ENCODE results near the gene ANGPTL5. TPM values are rescaled to one million over a fixed set of nuclear protein-coding genes. Genes with fewer than 3 reads are reported as not detected.
"Not testable (repeated sequence)": the region's sequence is repeated elsewhere in the genome, so short reads cannot be mapped to it uniquely, and the experiment has no call there.

Gene ANGPTL5
- total RNA-seq, 2 experiments from 2014 or later = not detected

DNA sequence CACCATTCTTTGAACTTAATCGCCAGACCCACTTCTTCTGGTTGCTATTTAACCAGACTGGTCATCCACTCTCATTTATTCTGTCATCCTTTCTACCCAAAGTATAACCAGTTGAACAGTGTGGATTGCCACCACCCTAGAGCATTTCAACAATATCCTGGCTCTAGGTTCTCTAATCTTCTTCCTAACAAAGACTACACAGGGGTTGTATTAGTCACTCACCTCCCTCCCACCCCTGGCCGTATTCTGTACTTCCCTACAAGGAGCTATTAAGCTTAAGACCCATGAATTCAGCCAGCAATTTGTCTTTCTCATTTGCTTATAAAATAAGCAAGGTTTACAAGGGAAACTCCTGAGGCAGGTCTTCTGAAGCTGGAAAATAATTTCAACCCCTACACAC lies 48.4 kb downstream of the ANGPTL5 start:
- ATAC-seq (ENCODE audit: low read depth) (no peak), DNase-seq (no peak)
- Mint-ChIP-seq H3K27ac (no peak overlapping the region), H3K36me3 (no peaks in the 10 kb centered on the region), H3K4me1 (no peaks in the 10 kb centered on the region), H3K27me3 (peaks cover 11% of the 10 kb centered on the region), H3K9me3 (no peaks in the 10 kb centered on the region), H3K4me3 (no peak overlapping the region)
- POLR2A ChIA-PET = no interaction called here

DNA sequence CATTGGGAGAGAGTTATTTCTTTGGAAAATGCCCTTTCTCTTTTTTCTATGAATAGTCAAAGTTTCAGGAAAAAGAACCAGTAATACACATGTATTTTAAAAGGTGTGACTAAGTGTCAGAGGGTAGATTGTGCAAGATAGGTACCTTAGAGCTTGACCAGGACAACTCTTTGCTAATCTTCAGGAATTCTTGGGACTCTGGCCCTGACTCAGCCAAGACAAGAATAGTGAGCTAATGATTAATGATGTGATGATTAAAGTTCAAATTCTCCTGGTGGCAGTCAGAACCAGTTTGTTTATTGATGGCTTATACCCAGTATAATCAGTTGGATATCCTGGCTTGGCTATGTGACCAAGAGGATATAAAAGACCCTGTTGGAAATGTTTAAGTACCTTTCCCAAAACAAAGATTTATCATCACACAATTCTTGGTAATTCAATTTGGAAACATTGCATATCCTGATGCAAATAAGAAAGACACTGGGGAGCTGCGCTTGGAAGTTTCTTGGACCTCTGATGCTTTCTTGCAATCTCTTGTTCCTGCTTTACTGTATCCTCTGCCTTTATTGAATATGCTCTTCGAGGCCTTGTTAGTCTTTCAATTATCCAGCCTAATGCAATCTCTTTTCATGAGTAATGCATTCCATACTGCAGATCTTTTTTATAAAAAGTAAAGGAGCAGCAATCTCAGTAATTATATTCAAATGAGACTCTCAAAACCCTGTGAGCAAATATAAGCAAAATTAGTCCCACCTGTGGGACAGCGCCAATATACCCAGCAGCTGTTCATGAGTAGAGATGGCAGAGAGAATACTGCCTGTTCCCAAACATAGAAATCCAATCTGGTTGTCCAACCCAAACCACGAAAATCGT lies 49.5 kb downstream of the ANGPTL5 start:
- DNase-seq = no peak
- Mint-ChIP-seq H3K36me3 (no peaks in the 10 kb centered on the region), H3K27ac (no peak overlapping the region), H3K9me3 (no peaks in the 10 kb centered on the region), H3K4me3 (no peak overlapping the region), H3K27me3 (peaks cover 11% of the 10 kb centered on the region), H3K4me1 (no peaks in the 10 kb centered on the region)
- no peak for ATAC-seq (ENCODE audit: low read depth)
- POLR2A ChIA-PET = no interaction called here

DNA sequence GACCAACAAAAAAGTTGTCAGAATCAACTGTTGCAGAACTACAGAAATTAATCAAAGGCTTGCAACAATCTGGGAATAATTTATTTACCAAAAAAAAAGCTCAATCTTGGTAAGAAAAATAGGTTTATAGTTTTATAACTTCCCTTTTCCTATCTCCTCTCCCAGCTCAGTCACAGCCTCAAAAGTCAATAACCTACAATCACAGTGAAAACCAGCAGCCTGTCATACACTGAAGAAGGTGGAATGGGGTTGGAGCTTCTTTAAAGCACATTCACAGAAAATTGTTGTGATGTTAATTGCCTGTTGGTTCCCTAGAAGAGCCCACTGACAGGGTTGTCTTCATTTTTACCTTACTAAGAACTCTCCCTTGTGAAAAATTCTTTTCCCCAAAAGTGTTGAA lies 52.2 kb downstream of the ANGPTL5 start:
- H3K27ac Mint-ChIP-seq = no peak overlapping the region
- no peaks in the 10 kb centered on the region for H3K4me1 Mint-ChIP-seq
- H3K36me3 Mint-ChIP-seq = no peaks in the 10 kb centered on the region
- H3K27me3 Mint-ChIP-seq = peaks cover 11% of the 10 kb centered on the region
- no peak for DNase-seq
- no peak for ATAC-seq (ENCODE audit: low read depth)
- POLR2A ChIA-PET = no interaction called here
- no peaks in the 10 kb centered on the region for H3K9me3 Mint-ChIP-seq
- no peak overlapping the region for H3K4me3 Mint-ChIP-seq

DNA sequence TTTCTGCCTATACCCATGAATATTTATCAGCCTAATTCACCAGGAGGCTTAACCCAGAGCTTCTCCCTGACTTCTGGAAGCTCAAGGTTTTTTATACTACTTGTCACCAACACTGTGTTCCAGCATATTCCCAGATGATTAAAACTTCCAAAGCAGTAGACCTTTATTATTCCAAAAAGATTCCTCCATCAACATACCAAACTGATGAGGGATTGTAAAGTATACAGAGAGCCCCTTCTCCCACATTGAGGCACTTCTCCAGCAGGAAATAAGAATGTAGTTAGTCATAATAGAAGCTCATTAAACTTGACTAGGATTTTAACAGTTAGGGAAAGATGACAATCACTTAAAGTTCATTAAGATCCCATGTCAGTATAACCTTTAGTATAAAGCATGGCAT lies 53.0 kb downstream of the ANGPTL5 start:
- no peak for DNase-seq
- H3K4me1 Mint-ChIP-seq = no peaks in the 10 kb centered on the region
- H3K27ac Mint-ChIP-seq = no peak overlapping the region
- H3K36me3 Mint-ChIP-seq = no peaks in the 10 kb centered on the region
- no peak for ATAC-seq (ENCODE audit: low read depth)
- peaks cover 11% of the 10 kb centered on the region for H3K27me3 Mint-ChIP-seq
- POLR2A ChIA-PET = no interaction called here
- no peak overlapping the region for H3K4me3 Mint-ChIP-seq
- H3K9me3 Mint-ChIP-seq = no peaks in the 10 kb centered on the region

DNA sequence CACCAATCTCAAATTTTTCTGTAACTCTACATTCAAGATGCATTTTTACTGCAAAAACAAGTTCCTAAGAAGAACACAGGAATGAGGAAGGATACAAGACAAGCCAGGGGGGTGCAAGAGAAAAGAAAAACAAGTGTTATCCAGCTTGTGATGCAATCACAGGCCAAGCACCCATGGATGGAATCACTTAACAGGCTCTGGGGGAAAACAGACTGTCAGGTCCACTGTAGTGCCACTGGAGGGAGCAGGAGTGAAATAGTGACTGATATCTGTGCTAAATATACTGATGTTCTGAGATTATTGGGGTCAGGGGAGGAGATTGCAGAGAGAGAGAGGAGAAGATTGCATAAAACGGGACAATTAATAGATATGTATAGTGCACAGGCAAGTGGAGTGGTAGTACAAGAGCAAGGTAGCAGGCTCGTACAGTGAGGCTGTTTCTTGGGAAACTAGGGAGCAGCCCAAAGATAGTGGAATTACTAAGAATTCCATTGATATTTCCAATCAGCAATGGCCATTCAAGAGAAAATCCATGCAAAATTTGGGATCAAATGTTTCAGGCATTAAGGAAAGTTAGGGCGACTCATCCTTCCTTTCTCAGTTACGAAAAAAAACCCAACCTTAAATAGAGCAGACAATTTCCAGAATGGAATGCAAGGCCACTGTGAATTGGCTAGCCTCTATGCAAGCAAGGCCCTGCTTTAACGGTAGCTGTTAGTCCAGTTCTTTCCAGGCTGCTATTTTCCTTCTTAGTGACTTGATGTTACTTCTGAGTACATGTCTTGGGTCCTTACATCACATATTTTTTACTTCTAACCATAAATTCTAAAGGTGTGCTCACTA lies 53.7 kb downstream of the ANGPTL5 start:
- no peak overlapping the region for H3K27ac Mint-ChIP-seq
- POLR2A ChIA-PET = no interaction called here
- no peaks in the 10 kb centered on the region for H3K36me3 Mint-ChIP-seq
- H3K9me3 Mint-ChIP-seq = no peaks in the 10 kb centered on the region
- ATAC-seq (ENCODE audit: low read depth) = no peak
- H3K4me1 Mint-ChIP-seq = no peaks in the 10 kb centered on the region
- DNase-seq = no peak
- no peak overlapping the region for H3K4me3 Mint-ChIP-seq
- peaks cover 11% of the 10 kb centered on the region for H3K27me3 Mint-ChIP-seq

DNA sequence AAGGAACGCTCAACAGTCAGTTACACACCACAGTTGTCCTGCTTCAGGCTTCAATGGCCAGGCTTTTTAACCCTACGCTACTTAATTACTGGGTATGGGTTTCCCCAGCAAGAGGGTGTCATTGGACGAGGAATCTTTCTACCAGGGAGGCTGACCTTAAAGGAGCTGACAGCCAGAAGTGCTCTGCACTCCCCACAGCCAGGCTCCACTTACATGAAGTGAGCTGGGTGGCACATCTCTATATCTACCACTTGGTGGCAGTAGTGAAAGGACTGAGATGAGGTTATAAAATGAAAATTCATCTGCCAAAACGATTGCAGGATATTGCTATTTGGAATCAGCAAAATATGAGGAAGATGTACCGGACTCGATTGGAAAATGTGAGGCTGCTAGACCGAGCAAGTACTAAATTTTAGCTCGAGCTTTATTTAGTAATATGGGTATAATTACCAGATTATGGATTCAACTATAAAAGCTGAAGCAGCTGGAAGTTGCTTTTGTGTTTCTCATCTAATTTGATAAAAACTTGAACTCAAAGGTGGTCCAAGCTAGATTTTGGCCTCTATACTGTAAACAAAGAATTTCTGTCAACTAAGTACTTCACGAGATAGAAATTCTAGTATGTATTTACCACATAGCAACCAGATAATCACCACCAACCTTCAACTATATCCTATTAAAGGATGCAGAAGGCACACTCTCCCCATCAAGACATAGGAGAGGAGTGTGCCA lies 55.5 kb downstream of the ANGPTL5 start:
- no peaks in the 10 kb centered on the region for H3K36me3 Mint-ChIP-seq
- POLR2A ChIA-PET = interaction anchor here (0.9 kb wide), 1 partner anchor 147 kb away, joined by 3 read pairs; no protein-coding TSS in a partner anchor
- ATAC-seq (ENCODE audit: low read depth) = peak; percentile 67
- H3K27me3 Mint-ChIP-seq = peaks cover 7% of the 10 kb centered on the region
- DNase-seq = no peak
- no peaks in the 10 kb centered on the region for H3K4me1 Mint-ChIP-seq
- no peaks in the 10 kb centered on the region for H3K9me3 Mint-ChIP-seq
- H3K4me3 Mint-ChIP-seq = no peak overlapping the region
- H3K27ac Mint-ChIP-seq = no peak overlapping the region

DNA sequence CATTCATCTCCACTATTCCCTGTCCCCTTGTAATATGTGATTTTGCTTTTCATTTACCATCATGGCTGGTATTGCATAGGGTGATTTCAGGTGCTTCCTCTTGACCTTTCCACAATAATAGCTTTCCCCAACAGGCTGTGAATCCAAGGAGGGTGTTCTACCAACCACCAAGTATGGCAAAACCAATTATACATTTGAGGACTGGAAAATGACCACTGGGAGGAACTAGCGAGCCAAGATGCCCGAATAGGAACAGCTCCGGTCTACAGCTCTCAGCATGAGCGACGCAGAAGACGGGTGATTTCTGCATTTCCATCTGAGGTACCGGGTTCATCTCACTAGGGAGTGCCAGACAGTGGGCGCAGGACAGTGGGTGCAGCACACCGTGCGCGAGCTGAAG lies 64.1 kb downstream of the ANGPTL5 start:
- DNase-seq; H3K9me3 Mint-ChIP-seq; ATAC-seq (ENCODE audit: low read depth); H3K4me1 Mint-ChIP-seq; H3K36me3 Mint-ChIP-seq; POLR2A ChIA-PET; H3K4me3 Mint-ChIP-seq; H3K27ac Mint-ChIP-seq; H3K27me3 Mint-ChIP-seq: not testable (repeated sequence)

DNA sequence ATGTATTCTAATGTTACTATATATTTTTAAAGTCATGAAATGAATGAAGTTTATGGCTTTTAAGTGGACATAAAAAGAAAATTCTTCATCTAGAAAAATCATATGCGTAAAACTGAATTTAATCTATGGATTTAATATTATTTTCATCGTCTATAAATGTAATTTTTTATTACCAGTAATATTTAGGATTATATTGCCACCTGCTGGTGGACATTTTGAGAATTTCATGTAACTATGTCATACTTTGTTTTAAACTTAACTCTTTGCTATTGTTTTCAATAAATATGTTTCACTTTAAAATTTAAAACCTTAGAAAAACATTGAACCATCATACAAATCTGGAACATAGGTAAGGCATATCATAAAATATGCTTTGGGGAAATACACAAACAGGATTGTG lies 68.1 kb downstream of the ANGPTL5 start:
- no peak for DNase-seq
- Mint-ChIP-seq H3K36me3 (no peaks in the 10 kb centered on the region), H3K4me1 (no peaks in the 10 kb centered on the region), H3K9me3 (no peaks in the 10 kb centered on the region), H3K27ac (no peak overlapping the region), H3K4me3 (no peak overlapping the region), H3K27me3 (no peaks in the 10 kb centered on the region)
- ATAC-seq (ENCODE audit: low read depth) = no peak
- POLR2A ChIA-PET = no interaction called here

DNA sequence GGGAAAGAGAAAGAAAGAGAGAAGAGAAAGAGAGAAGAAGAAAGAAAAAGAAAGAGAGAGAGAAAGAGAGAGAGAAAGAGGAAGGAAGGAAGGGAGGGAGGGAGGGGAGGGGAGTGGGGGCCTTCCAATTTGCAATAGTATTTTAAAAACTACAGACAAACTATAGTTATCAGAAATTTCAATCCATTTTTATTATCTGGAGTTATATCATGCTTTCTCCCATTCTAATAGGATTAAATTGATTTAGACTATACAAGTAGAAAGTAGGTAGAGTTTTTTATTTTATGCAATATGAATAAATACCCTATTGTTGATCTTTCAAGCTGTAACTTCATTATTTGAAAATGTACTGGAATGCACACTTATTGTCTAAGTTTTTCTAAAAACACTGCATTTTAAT lies 71.7 kb downstream of the ANGPTL5 start:
- POLR2A ChIA-PET = no interaction called here

DNA sequence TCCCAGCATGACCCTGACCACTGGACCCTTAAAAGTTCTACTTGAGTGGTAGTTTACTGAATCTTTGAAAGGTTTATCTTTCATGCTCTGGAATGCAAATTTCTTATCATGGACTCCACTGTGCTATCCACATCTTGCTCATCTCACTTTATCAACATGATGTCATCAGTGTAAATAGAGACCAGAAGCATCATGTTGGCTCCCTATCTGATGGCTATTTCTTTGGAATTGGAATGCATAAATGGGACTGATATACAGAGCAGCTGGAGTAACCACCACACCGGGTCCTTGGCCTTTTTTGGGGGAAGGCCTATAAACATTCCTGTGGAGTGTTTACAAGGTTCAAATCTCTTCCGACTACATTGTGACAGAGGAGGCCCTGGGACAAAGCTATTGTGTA lies 75.6 kb downstream of the ANGPTL5 start:
- Mint-ChIP-seq H3K27ac (no peak overlapping the region), H3K36me3 (no peaks in the 10 kb centered on the region), H3K27me3 (no peaks in the 10 kb centered on the region), H3K4me1 (no peaks in the 10 kb centered on the region), H3K9me3 (peaks cover 3% of the 10 kb centered on the region), H3K4me3 (no peak overlapping the region)
- ATAC-seq (ENCODE audit: low read depth) (no peak), DNase-seq (no peak)
- POLR2A ChIA-PET = interaction anchor here (0.6 kb wide), 1 partner anchor 817 kb away, joined by 3 read pairs; no protein-coding TSS in a partner anchor

More for the DNA sequence above, 71.7 kb downstream of the ANGPTL5 start:
- no peak overlapping the region for H3K4me3 Mint-ChIP-seq
- no peaks in the 10 kb centered on the region for H3K4me1 Mint-ChIP-seq
- ATAC-seq (ENCODE audit: low read depth) (no peak), DNase-seq (no peak)
- no peak overlapping the region for H3K27ac Mint-ChIP-seq
- H3K36me3 Mint-ChIP-seq = no peaks in the 10 kb centered on the region
- no peaks in the 10 kb centered on the region for H3K27me3 Mint-ChIP-seq
- peaks cover under 1% of the 10 kb centered on the region for H3K9me3 Mint-ChIP-seq

Other genes with a start within 250 kb of the ANGPTL5 start
- 1 to 10 TPM; 1.5 to 2.1 TPM for gene CEP126, start 1.5 kb downstream of the ANGPTL5 start, total RNA-seq
- gene CFAP300, start 130.9 kb upstream of the ANGPTL5 start, total RNA-seq = not detected
- under 1 TPM in 1 of 2 experiments, not detected in 1; 0.11 TPM for gene YAP1, start 193.9 kb upstream of the ANGPTL5 start, total RNA-seq